ENCODE results near the gene MAL.

GRCh38 chr2:95007822-95008221 is 17.7 kb upstream of the MAL start:
- TF ChIP-seq EP300 (IDR thresholded peaks at IDR 0.05), result no peak
- TF ChIP-seq CTCF (IDR thresholded peaks at IDR 0.05), result no peak
- TF ChIP-seq POLR2A (IDR thresholded peaks at IDR 0.05), result no peak
- TF ChIP-seq POLR2AphosphoS5 (IDR thresholded peaks at IDR 0.05), result no peak

Data from suprapubic skin (tissue), 4 donors.